H1 (cell line): ENCODE results near the gene TTC38. TPM values are rescaled to one million over a fixed set of nuclear protein-coding genes. Genes with fewer than 3 reads are reported as not detected.

Experiments used
- CHD7 ChIP-seq: fragments of 300-600 bp; sonication (generic); IDR thresholded peaks from 2 replicates; pipeline ENCODE4 v1.7.1; 2012; ENCODE audit warnings: low read length, moderate library complexity, mild to moderate bottlenecking, inconsistent platforms; ENCODE audit not compliant: insufficient replicate concordance
- EGR1 ChIP-seq: IDR thresholded peaks from 2 replicates; pipeline ENCODE4 v1.6.1; 2011; ENCODE audit warnings: low read depth, low read length, borderline replicate concordance
- SIX5 ChIP-seq: IDR thresholded peaks from 2 replicates; pipeline ENCODE4 v1.6.1; 2011; ENCODE audit warnings: mild to moderate bottlenecking, low read depth, low read length
- YY1 ChIP-seq: IDR thresholded peaks from 2 replicates; pipeline ENCODE4 v1.6.1; 2011; ENCODE audit warnings: low read depth, mild to moderate bottlenecking, low read length
- polyA plus RNA-seq, 7 experiments: library from polyadenylated mRNA; depleted of rRNA in 3 of 7; stranded (reverse) in 5 of 7; unstranded in 2 of 7; fragments of >200 nt in 5 of 7; fragments of 200-250 nt in 2 of 7; gene quantifications; 1 replicate in 5 of 7; 2 replicates in 1 of 7; 4 replicates in 1 of 7; pipeline versions ENCODE4 v1.2.1 to v1.2.3, GENCODE V29; 2011 to 2013; ENCODE audit warnings: missing spikeins in 2 of 7, mixed read lengths in 2 of 7
- total RNA-seq: library from RNA; stranded (reverse); fragmentation: NEBNext Ultra II Directional; extraction: Animal tissue kit (Norgen Biotek cat#: 25700); gene quantifications from 2 replicates; pipeline ENCODE4 v1.2.1, GENCODE V29; 2021

The TTC38 gene
- total and polyA plus RNA-seq, 2 of the 8 experiments (the other 6 are each of a cell fraction or from before 2014, with no cell fraction given) = 25.3 to 34.8 TPM

DNA sequence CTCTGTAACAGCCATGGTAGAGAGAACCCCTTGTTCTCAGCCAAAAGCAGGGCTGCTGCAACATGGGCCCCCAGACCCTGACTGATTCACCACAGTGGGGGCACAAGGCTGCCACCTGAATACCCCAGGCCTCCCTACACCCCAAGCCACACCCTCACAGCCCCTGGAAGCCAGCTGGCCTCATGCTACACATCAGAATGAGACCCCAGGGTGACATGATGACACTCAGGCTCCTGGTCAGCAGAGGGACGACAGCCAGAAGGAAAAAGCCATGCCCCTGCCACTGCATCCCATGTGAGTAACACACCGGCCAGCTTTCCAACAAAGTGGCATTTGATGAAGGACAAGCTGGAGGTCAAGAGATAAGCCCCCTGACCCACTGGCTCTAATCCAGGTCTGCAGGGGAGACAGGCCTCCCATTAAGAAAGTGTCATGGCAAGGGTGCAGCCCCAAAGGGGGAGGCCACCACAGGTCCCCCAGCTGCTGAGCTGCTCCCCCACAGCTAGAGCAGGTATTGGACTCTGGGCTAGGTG is 20.3 kb upstream of the TTC38 start (continued):
- TF ChIP-seq CHD7 (no peak), SIX5 (no peak), YY1 (no peak), EGR1 (no peak)
